Measurements from ENCODE around the gene OR5V1. TPM values are rescaled to one million over a fixed set of nuclear protein-coding genes. Genes with fewer than 3 reads are reported as not detected.

Gene OR5V1
- total and polyA plus RNA-seq, 2 of the 4 experiments (the other 2 are of a cell fraction), result not detected

DNA sequence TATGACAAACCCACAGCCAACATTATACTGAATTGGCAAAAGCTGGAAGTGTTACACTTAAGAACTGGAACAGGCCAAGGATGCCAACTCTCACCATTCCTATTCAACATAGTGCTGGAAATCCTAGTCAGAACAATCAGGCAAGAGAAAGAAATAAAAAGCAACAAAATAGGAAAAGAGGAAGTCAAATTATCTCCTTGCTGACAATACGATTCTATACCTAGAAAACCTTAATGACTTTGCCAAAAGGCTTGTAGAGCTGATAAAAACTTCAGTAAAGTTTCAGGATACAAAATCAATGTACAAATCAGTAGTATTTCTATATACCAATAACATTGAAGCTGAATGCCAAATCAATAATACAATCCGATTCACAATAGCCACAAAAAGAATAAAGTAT lies 32.4 kb downstream of the OR5V1 start:
- no peaks in the 10 kb centered on the region for H3K9me1 ChIP-seq (ENCODE audit: insufficient read depth, low read length)
- no peak overlapping the region for H3K23ac ChIP-seq (ENCODE audit: low read depth, low read length)
- in situ Hi-C loops (cut with MboI; ENCODE audit: low sequenced_read_pairs), result no loop called here
- WGBS, 2 experiments (ENCODE audit: extremely low coverage in 2 of 2, insufficient read length in 1 of 2), result no CpG with 5 or more reads among the region's 2 CpGs
- no peaks in the 10 kb centered on the region for H3K79me1 ChIP-seq (ENCODE audit: low read depth in 1 of 2, low read length in 2 of 2)
- no peak overlapping the region for H3K4me2 ChIP-seq (ENCODE audit: low read depth, low read length)
- H2BK20ac ChIP-seq (ENCODE audit: low read depth, low read length), result no peak overlapping the region
- H2AK9ac ChIP-seq (replicated peaks; ENCODE audit: low read depth, low read length, poor library complexity), result no peak overlapping the region
- no TSS peak for BruUV-seq (replicated peaks)
- no peak overlapping the region for H3K4ac ChIP-seq (ENCODE audit: low read depth, low read length)
- ChIA-PET POLR2A (ENCODE audit: unreplicated experiment) (no interaction called here), CTCF (no interaction called here)
- H3K56ac ChIP-seq (ENCODE audit: extremely low read depth, insufficient read depth, low read length), result no peak overlapping the region
- H4K5ac ChIP-seq (ENCODE audit: low read depth, low read length), result no peak overlapping the region
- H3K18ac ChIP-seq (ENCODE audit: low read depth, low read length), result no peak overlapping the region
- no peak overlapping the region for H2BK5ac ChIP-seq (ENCODE audit: low read depth, low read length, poor library complexity, severe bottlenecking)
- no peaks in the 10 kb centered on the region for H3K27me3 ChIP-seq (ENCODE audit: control insufficient read depth, insufficient read depth, low read length)
- H2BK120ac ChIP-seq (ENCODE audit: low read depth, low read length), result no peak overlapping the region
- H2BK15ac ChIP-seq (ENCODE audit: low read depth, low read length), result no peak overlapping the region
- H4K20me1 ChIP-seq (ENCODE audit: insufficient read depth, low read length), result no peaks in the 10 kb centered on the region
- H2AK5ac ChIP-seq (ENCODE audit: low read depth, low read length), result no peak overlapping the region
- H3K14ac ChIP-seq (replicated peaks; ENCODE audit: low read depth, low read length), result no peak overlapping the region
- H3K9me3 ChIP-seq (ENCODE audit: control insufficient read depth, insufficient read depth, low read length), result peaks cover 4% of the 10 kb centered on the region; the same call in 1 of the 2 replicates
- H3K4me1 ChIP-seq (ENCODE audit: control insufficient read depth, insufficient read depth, low read length), result no peaks in the 10 kb centered on the region
- no peak overlapping the region for H3K27ac ChIP-seq (ENCODE audit: insufficient read depth, low read length)
- H3K36me3 ChIP-seq (ENCODE audit: control insufficient read depth, insufficient read depth, low read length), result no peaks in the 10 kb centered on the region
- no peak overlapping the region for H4K8ac ChIP-seq (ENCODE audit: low read depth in 2 of 2, low read length in 2 of 2)
- TF ChIP-seq SMC3 (IDR thresholded peaks at IDR 0.05; ENCODE audit: low read depth, low read length) (no peak), MAZ (IDR thresholded peaks at IDR 0.05; ENCODE audit: borderline replicate concordance, low read depth, low read length) (no peak)
- H3K4me3 ChIP-seq (ENCODE audit: insufficient read depth, low read depth, low read length), result no peak overlapping the region
- intact Hi-C loops (cut with micrococcal nuclease), result no loop called here
- H2AFZ ChIP-seq (replicated peaks; ENCODE audit: low read length, poor library complexity), result no peak overlapping the region
- no peak overlapping the region for H4K91ac ChIP-seq (ENCODE audit: insufficient read depth, low read depth, low read length)
- ATAC-seq (ENCODE audit: low read depth) (no peak), DNase-seq (no peak)
- dilution Hi-C loops (cut with HindIII; ENCODE audit: low sequenced_read_pairs, unreplicated experiment), result no loop called here
- H3K9ac ChIP-seq (ENCODE audit: low read depth, low read length), result no peak overlapping the region
